Tibial nerve (tissue), 4 donors: ENCODE results near the gene ADGRD1.

Source experiments
- CTCF ChIP-seq, 5 experiments: fragments of 200-600 bp in 3 of 5; fragments of 450-650 bp in 2 of 5; sonication (generic) in 3 of 5; IDR thresholded peaks; one replicate each; pipeline ENCODE4 v1.5.1; 2016 to 2019; ENCODE audit warnings: antibody characterized with exemption in 5 of 5, mild to moderate bottlenecking in 3 of 5, moderate library complexity in 2 of 5
- EP300 ChIP-seq, 2 donors: sonication (generic); formaldehyde crosslinking; IDR thresholded peaks; one replicate each; pipeline ENCODE4 v1.6.1; 2017; ENCODE audit warnings: antibody characterized with exemption in 2 of 2, mild to moderate bottlenecking in 1 of 2
- POLR2A ChIP-seq, 2 donors: fragments of 450-650 bp; IDR thresholded peaks; one replicate each; pipeline ENCODE4 v1.6.1; 2017; ENCODE audit warnings: antibody characterized with exemption in 2 of 2, mild to moderate bottlenecking in 2 of 2, moderate library complexity in 2 of 2

DNA sequence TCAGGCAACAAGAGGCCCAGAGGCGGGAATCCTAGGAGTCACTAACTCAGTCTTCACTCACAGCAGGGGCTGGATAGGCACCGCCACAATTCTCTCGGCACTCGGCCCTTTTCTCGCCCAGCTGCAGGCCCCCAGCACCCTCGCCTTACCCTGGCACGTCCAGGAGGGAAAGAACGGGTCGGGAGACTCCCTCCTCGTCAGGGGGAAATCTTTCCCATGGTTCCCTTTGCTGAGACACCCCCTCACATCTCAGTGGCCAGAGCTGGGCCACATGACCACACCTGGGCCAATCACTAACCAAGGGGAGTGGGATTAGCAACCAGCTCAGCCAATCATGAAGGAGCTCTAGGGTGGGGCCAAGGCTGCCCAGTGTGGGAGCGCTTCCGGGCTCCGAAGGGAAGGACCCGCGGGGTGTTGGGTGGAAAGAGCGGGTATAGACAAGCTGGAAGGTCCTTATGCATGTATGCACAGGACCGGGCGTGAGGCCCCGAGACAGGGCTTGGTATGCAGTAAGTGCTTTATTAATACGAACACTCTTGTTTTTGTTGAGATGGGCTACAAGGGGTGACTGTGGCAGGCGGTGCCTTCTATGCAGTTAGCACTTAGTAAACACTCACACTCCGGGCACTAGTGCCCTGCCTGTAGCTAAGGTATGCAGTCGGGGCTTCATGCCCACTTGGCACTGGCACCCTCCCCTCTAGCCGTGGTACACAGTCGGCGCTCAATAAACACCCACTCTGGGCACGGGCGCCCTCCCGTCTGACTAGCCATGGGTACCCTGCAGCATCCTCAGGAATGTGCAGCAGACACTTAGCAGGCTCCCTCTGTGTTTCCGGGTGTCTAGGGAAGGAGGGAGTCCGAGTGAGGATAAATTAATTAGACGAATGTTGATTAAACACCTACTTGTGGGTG is 40.3 kb downstream of the ADGRD1 start:
- TF ChIP-seq POLR2A (IDR thresholded peaks at IDR 0.05) (no peak), CTCF (IDR thresholded peaks at IDR 0.05) (no peak), EP300 (IDR thresholded peaks at IDR 0.05) (no peak)
